Activated CD8-positive, alpha-beta T cell treated with anti-CD3 and anti-CD28 coated beads for 36 hours (primary cell): ENCODE measurements around the gene ATP13A1. TPM values are rescaled to one million over a fixed set of nuclear protein-coding genes. Genes with fewer than 3 reads are reported as not detected.
A peak's percentile ranks its signal among the peaks of the same experiment; 100 is the strongest.
"Not testable (repeated sequence)": the region's sequence is repeated elsewhere in the genome, so short reads cannot be mapped to it uniquely, and the experiment has no call there.

Source experiments
- ATAC-seq: fragments of 200-7000 bp; cut with Tn5 transposase; one replicate; pipeline ENCODE4 v1.10.0; 2021; ENCODE audit warnings: mild to moderate bottlenecking, moderate library complexity
- CTCF ChIA-PET: fragments of 350-600 bp; sonication (Branson Sonifier 250); formaldehyde crosslinking; loops from one replicate; lab custom pipeline; 2021; ENCODE audit warnings: antibody characterized with exemption; lab: Charles Lee
- POLR2A ChIA-PET: fragments of 350-600 bp; sonication (Branson Sonifier 250); formaldehyde crosslinking; loops from one replicate; lab custom pipeline; 2021; ENCODE audit warnings: antibody characterized with exemption; lab: Charles Lee
- DNase-seq: peaks from one replicate; pipeline ENCODE4 v3.0.0-alpha.2; 2020
- H3K27ac Mint-ChIP-seq: one replicate; pipeline ENCODE4 v1.8.0; 2021; ENCODE audit warnings: mild to moderate bottlenecking, mixed read lengths
- H3K27me3 Mint-ChIP-seq: one replicate; pipeline ENCODE4 v1.8.0; 2021; ENCODE audit warnings: mixed read lengths
- H3K36me3 Mint-ChIP-seq: one replicate; pipeline ENCODE4 v1.8.0; 2021; ENCODE audit warnings: low read depth, mixed read lengths
- H3K4me1 Mint-ChIP-seq: one replicate; pipeline ENCODE4 v1.8.0; 2021; ENCODE audit warnings: low read depth, mixed read lengths
- H3K4me3 Mint-ChIP-seq: one replicate; pipeline ENCODE4 v1.8.0; 2021; ENCODE audit warnings: mild to moderate bottlenecking, moderate library complexity, mixed read lengths
- H3K9me3 Mint-ChIP-seq: one replicate; pipeline ENCODE4 v1.8.0; 2021; ENCODE audit warnings: mixed read lengths
- intact Hi-C: fragments of 100-400 bp; cut with micrococcal nuclease; formaldehyde crosslinking; loops from one replicate; pipeline ENCODE4 v1.10.0; 2022
- total RNA-seq, 2 experiments: library from RNA; stranded (reverse); gene quantifications; one replicate each; pipeline ENCODE4 v1.2.3, GENCODE V29; 2021
- TF ChIP-seq, protein P1 (sequence below): fragments of 200-600 bp; IDR thresholded peaks from one replicate; pipeline ENCODE4 v1.8.0; 2022; ENCODE audit warnings: antibody characterized with exemption, mild to moderate bottlenecking

Gene ATP13A1
- total RNA-seq, 2 experiments from 2014 or later, result 52.4 to 53.1 TPM

DNA sequence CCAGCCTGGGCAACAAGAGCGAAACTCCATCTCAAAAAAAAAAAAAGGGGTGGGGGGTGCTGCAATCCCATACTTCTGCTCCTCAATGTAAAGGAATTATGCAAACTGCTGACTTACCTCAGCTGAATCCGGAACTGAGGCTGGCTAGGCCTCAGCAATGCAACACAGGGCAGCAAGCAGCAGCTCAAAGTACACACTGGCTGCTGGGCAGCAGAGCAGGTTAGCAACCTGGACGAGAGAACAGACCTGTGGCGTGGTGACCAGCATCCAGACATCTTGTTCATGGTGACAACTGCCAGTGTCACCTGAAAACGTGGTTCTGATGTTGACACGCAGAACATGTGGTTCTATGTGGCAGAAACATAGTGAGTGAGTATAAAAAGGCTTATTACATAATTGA, 41.4 kb upstream of the ATP13A1 start:
- intact Hi-C loops, result no loop called here
- TF ChIP-seq, protein P1, sequence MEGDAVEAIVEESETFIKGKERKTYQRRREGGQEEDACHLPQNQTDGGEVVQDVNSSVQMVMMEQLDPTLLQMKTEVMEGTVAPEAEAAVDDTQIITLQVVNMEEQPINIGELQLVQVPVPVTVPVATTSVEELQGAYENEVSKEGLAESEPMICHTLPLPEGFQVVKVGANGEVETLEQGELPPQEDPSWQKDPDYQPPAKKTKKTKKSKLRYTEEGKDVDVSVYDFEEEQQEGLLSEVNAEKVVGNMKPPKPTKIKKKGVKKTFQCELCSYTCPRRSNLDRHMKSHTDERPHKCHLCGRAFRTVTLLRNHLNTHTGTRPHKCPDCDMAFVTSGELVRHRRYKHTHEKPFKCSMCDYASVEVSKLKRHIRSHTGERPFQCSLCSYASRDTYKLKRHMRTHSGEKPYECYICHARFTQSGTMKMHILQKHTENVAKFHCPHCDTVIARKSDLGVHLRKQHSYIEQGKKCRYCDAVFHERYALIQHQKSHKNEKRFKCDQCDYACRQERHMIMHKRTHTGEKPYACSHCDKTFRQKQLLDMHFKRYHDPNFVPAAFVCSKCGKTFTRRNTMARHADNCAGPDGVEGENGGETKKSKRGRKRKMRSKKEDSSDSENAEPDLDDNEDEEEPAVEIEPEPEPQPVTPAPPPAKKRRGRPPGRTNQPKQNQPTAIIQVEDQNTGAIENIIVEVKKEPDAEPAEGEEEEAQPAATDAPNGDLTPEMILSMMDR, result no peak
- POLR2A ChIA-PET, result no interaction called here
- no peaks in the 10 kb centered on the region for H3K4me1 Mint-ChIP-seq
- H3K4me3 Mint-ChIP-seq, result no peak overlapping the region
- no peak overlapping the region for H3K27ac Mint-ChIP-seq
- H3K9me3 Mint-ChIP-seq, result peaks cover 62% of the 10 kb centered on the region
- CTCF ChIA-PET, result interaction anchor here (1.4 kb wide), 1 partner anchor 10 kb away, joined by 3 read pairs; no protein-coding TSS in a partner anchor
- H3K36me3 Mint-ChIP-seq, result peaks cover 55% of the 10 kb centered on the region
- H3K27me3 Mint-ChIP-seq, result no peaks in the 10 kb centered on the region
- ATAC-seq (no peak), DNase-seq (no peak)

DNA sequence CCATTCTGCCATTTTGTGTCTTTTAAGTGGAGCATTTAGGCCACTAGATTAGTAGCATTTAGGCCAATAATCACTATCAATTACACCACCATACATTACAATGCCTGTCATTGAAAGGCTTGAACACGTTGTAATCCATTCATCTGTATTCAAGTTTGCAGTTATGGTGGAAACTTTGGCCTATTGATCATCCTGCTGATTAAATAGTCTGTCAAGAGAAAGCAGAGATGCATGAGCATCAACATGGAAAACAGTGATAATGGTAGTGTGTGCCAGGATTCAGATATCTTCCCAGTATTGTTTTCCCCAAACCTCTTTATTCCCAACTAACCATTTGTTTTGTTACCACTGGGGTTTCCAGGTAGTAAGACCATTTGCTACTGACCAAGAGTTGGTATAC, 37.0 kb upstream of the ATP13A1 start:
- POLR2A ChIA-PET, H3K27me3 Mint-ChIP-seq, H3K4me1 Mint-ChIP-seq, DNase-seq, H3K27ac Mint-ChIP-seq, CTCF ChIA-PET, ATAC-seq, intact Hi-C loops, H3K4me3 Mint-ChIP-seq: not testable (repeated sequence)
- Mint-ChIP-seq H3K9me3 (peaks cover 27% of the 10 kb centered on the region), H3K36me3 (peaks cover 24% of the 10 kb centered on the region)

DNA sequence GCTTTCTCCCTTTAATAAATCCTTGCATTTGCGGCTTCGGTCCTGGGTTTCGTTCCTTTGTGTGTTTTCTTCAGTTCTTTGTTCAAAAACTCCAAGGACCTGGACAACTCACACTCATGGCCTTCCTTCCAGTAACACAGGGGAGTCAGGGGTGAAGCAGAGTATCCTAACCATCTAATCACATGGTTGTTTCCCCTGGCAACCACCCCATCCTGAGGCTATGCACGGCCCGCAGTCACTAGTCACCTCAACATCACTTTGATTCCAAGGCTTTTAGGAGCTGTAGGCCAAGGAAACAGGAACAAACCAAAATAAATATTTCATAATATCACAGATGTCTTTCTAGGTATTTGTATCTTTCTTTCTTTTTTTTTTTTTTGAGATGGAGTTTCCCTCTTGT, 34.1 kb upstream of the ATP13A1 start:
- DNase-seq (no peak), ATAC-seq (no peak)
- ChIA-PET CTCF (no interaction called here), POLR2A (no interaction called here)
- H3K4me3 Mint-ChIP-seq, result no peak overlapping the region
- H3K27ac Mint-ChIP-seq, result no peak overlapping the region
- TF ChIP-seq, protein P1, result no peak
- H3K9me3 Mint-ChIP-seq, result peaks cover 14% of the 10 kb centered on the region
- intact Hi-C loops, result no loop called here
- H3K27me3 Mint-ChIP-seq, result no peaks in the 10 kb centered on the region
- H3K36me3 Mint-ChIP-seq, result peaks cover 8% of the 10 kb centered on the region
- H3K4me1 Mint-ChIP-seq, result no peaks in the 10 kb centered on the region

DNA sequence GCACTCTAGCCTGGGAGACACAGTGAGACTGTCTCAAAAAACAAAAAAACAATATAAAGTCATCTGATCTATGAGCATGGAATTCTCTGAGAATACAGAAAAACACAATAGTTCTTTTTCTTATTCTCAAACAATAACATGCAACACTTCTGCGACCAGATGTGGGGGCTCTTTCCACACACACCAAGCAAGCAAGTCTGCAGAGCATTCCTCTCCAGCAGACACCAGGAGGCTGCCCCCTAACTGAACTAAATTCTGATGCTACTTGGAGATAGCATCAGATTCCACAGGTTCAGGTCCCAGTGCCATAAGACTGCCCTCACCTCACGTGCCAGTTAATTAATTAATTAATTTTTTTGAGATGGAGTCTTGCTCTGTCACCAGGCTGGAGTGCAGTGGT, 32.9 kb upstream of the ATP13A1 start:
- peaks cover 9% of the 10 kb centered on the region for H3K36me3 Mint-ChIP-seq
- no peaks in the 10 kb centered on the region for H3K27me3 Mint-ChIP-seq
- ATAC-seq (no peak), DNase-seq (no peak)
- ChIA-PET POLR2A (interaction anchor here (1.1 kb wide), 1 partner anchor 28 kb away, joined by 3 read pairs; no protein-coding TSS in a partner anchor), CTCF (no interaction called here)
- TF ChIP-seq, protein P1, result no peak
- peaks cover 13% of the 10 kb centered on the region for H3K9me3 Mint-ChIP-seq
- H3K4me3 Mint-ChIP-seq, result no peak overlapping the region
- intact Hi-C loops, result no loop called here
- no peak overlapping the region for H3K27ac Mint-ChIP-seq
- no peaks in the 10 kb centered on the region for H3K4me1 Mint-ChIP-seq

DNA sequence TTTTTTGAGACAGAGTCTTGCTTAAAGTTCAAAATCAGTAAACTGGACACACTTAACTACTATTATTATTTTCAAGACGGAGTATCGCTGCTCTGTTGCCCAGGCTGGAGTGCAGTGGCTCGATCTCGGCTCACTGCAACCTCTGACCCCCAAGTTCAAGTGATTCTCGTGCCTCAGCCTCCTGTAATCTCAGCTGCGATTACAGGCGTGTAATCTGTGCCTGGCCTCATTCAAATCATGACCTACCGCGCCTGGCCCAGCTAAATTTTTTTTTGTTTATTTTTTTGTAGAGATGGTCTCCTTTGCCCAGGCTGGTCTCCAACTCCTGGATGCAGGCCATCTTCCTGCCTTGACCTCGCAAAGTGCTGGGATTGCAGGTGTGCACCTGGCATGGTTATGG, 28.2 kb upstream of the ATP13A1 start:
- H3K9me3 Mint-ChIP-seq, result peaks cover 11% of the 10 kb centered on the region
- POLR2A ChIA-PET, result interaction anchor here (0.8 to 0.9 kb wide), 2 partner anchors 17 to 24 kb away, joined by 3 read pairs; no protein-coding TSS in a partner anchor
- ATAC-seq (no peak), DNase-seq (no peak)
- intact Hi-C loops, result no loop called here
- CTCF ChIA-PET, result no interaction called here
- H3K27me3 Mint-ChIP-seq, result no peaks in the 10 kb centered on the region
- H3K36me3 Mint-ChIP-seq, result peaks cover 17% of the 10 kb centered on the region
- no peak overlapping the region for H3K4me3 Mint-ChIP-seq
- H3K27ac Mint-ChIP-seq, result no peak overlapping the region
- TF ChIP-seq, protein P1, result no peak
- H3K4me1 Mint-ChIP-seq, result no peaks in the 10 kb centered on the region

DNA sequence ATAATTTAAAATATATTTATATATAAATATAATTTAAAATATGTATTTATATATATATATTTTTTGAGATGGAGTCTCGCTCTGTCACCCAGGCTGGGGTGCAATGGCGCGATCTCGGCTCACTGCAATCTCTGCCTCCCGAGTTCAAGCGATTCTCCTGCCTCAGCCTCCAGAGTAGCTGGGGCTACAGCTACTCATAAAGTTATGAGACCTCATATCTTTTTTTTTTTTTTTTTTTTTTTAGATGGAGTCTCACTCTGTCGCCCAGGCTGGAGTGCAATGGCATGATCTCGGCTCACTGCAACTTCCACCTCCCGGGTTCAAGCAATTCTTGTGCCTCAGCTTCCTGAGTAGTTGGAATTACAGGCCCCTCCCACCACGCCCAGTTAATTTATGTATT, 25.5 kb upstream of the ATP13A1 start:
- Mint-ChIP-seq H3K36me3 (peaks cover 35% of the 10 kb centered on the region), H3K9me3 (peaks cover 18% of the 10 kb centered on the region)
- ATAC-seq (peak; percentile 40), DNase-seq (peak; percentile 50)
- H3K27me3 Mint-ChIP-seq, CTCF ChIA-PET, H3K27ac Mint-ChIP-seq, H3K4me3 Mint-ChIP-seq, intact Hi-C loops, H3K4me1 Mint-ChIP-seq: not testable (repeated sequence)
- POLR2A ChIA-PET, result interaction anchor here (1.1 kb wide), 1 partner anchor 20 kb away, joined by 3 read pairs; no protein-coding TSS in a partner anchor
